Measurements from ENCODE around the gene ATP6V1G2. TPM values are rescaled to one million over a fixed set of nuclear protein-coding genes. Genes with fewer than 3 reads are reported as not detected.

ATP6V1G2 gene
- total RNA-seq, 4 donors from 2014 or later = 0.82 to 0.95 TPM; not detected in 2

DNA sequence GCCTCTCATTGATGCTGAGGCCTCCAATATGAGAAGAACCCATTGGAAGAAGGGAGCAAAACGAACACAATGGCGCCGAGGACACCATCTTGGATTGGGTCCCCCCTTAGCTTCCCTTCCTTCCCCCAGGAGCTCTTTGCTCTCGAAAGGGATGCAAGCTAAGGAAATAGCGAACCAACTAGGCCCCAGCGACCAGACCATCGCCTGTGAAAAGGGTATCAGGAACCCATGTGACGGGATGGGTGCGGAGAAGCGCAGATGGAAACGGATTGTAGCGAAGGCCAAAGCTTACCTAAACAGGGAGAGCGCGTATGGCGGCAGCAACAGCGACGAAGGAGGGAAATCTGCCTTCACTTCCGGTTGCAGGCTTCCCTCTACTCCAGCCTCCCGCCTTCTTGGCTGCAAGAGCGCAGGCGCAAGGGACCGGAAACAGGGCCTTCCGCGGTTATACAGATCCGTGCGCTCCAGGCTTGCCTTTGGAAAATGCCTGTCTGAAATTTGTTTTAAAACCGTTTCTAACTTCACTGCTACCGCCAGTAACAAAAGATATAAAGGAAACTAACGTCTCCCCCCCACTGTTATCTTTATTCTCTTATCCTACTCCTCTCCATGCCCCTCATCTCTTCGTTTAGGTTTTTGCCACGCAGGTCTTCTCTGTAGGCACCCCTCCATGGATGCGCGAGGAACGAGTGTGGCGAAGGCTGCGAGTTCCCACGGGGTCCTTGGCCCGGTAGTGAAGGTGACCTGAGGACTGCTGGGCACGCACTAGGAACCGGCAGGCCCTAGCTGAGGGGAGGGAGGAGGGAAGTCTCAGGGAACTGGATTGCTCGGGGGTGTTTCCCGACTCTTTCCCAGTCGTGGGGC is 4.5 kb downstream of the ATP6V1G2 start, which contains the start of gene DDX39B:
Gene DDX39B, minus strand, starts transcription at position 346 of the 864 bp plus-strand sequence. CDS start 1,471 bp downstream, outside the sequence.
- H3K4me1 ChIP-seq = peaks cover 22 to 41% (median 33%) of the 10 kb centered on the region in 4 donors
- intact Hi-C loops (cut with DNase I; ENCODE audit: low total_unique reads) = no loop called here
- no peaks in the 10 kb centered on the region for H3K27me3 ChIP-seq
- peak; percentile 95 for DNase-seq
- peak within 1 kb of the TSS; percentile 59 to 79 (median 66) for H3K4me3 ChIP-seq
- WGBS, 2 donors (ENCODE audit: low coverage in 1 of 2) = 0 to 1% methylated on average over 2 to 43 of the region's 43 CpGs
- H3K9me3 ChIP-seq = no peaks in the 10 kb centered on the region
- peaks cover 0 to 29% (median 15%) of the 10 kb centered on the region in 4 donors for H3K36me3 ChIP-seq
- TF ChIP-seq POLR2AphosphoS5 (IDR thresholded peaks at IDR 0.05) (peak; percentile 86 to 94 (median 89)), POLR2A (IDR thresholded peaks at IDR 0.05) (peak; percentile 85), EP300 (IDR thresholded peaks at IDR 0.05; ENCODE audit: low read depth) (no peak)
- peak within 1 kb of the TSS; percentile 93 to 97 (median 94) for H3K27ac ChIP-seq
- in situ Hi-C loops (cut with MboI; ENCODE audit: low pct_ligation_motif_present in 1 of 4, low pct_unique_long_range_greater_than_20kb in 1 of 4, low sequenced_read_pairs in 3 of 4) = loop anchor here in 2 of 4 donors (10.0 kb wide), 2 partner anchors 47 to 53 kb away; partner anchors contain the start of genes MICB (in 1 of the 2) and NCR3 (in 1 of the 2)

DNA sequence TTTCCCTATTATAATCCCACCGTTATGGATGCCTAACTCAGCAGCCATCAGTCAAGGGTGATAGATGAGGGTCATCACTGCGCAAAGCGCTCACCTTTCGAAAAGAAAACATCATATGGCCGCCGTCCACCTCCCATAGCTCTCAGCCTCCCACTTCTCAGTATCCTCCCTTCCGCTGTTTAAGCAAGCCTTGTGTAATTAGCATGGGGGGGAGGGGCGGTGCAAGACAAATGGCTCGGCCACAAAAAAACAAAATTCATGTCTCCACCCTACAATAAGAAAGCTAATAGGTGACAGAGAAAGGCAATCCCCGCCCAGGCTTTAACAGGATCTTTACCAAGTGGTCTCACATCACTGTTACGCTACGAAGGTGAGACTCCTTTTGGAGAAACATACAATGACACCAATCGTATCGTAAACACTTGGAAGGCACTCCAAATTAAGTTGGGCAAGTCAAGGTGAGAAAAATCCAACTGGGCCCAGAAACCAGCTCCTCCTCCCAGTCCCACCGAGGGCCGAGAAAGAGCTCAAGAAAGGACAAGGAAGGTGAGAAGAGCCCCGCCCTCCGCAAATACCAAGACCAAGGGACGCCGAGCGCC is 5.2 kb downstream of the ATP6V1G2 start:
- TF ChIP-seq EP300 (IDR thresholded peaks at IDR 0.05; ENCODE audit: low read depth) (no peak), POLR2AphosphoS5 (IDR thresholded peaks at IDR 0.05) (no peak), POLR2A (IDR thresholded peaks at IDR 0.05) (no peak)
- TF ChIP-seq, protein P1, sequence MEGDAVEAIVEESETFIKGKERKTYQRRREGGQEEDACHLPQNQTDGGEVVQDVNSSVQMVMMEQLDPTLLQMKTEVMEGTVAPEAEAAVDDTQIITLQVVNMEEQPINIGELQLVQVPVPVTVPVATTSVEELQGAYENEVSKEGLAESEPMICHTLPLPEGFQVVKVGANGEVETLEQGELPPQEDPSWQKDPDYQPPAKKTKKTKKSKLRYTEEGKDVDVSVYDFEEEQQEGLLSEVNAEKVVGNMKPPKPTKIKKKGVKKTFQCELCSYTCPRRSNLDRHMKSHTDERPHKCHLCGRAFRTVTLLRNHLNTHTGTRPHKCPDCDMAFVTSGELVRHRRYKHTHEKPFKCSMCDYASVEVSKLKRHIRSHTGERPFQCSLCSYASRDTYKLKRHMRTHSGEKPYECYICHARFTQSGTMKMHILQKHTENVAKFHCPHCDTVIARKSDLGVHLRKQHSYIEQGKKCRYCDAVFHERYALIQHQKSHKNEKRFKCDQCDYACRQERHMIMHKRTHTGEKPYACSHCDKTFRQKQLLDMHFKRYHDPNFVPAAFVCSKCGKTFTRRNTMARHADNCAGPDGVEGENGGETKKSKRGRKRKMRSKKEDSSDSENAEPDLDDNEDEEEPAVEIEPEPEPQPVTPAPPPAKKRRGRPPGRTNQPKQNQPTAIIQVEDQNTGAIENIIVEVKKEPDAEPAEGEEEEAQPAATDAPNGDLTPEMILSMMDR (IDR thresholded peaks at IDR 0.05) = no peak
- intact Hi-C loops (cut with DNase I; ENCODE audit: low total_unique reads) = no loop called here
- peaks cover 19 to 38% (median 32%) of the 10 kb centered on the region in 4 donors for H3K4me1 ChIP-seq
- whole genome bisulfite sequencing, 2 donors (ENCODE audit: low coverage in 1 of 2) = 0 to 1% methylated on average over 1 to 21 of the region's 21 CpGs
- no peaks in the 10 kb centered on the region for H3K27me3 ChIP-seq
- H3K36me3 ChIP-seq = peaks cover 0 to 36% (median 19%) of the 10 kb centered on the region in 4 donors
- peak; percentile 55 for DNase-seq
- peak overlapping the region; percentile 42 to 79 (median 66) for H3K4me3 ChIP-seq
- H3K9me3 ChIP-seq = no peaks in the 10 kb centered on the region
- H3K27ac ChIP-seq = peak overlapping the region; percentile 93 to 97 (median 94)
- in situ Hi-C loops (cut with MboI; ENCODE audit: low pct_ligation_motif_present in 1 of 4, low pct_unique_long_range_greater_than_20kb in 1 of 4, low sequenced_read_pairs in 3 of 4) = loop anchor here in 2 of 4 donors (10.0 kb wide), 2 partner anchors 46 to 54 kb away; partner anchors contain the start of genes MICB (in 1 of the 2) and NCR3 (in 1 of the 2)

DNA sequence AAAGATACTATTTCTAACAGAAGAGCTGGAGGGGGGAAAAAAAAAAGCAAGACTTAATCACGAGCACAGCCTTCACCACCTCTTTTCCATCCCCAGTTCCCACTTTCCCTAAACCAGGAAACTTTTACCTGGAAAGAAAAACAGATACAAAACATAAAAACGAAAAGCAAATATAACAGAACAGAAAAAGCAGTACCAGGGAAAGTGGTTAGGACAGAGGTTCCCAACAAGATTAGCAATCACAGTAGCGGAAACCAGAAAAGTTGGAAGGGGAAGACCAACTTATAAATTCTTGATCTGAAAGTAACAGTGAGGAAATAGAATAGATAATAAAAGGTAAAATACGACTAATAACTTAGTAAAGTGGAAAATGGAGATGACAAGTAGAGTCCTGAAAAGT is 5.8 kb downstream of the ATP6V1G2 start:
- peaks cover 0 to 41% (median 22%) of the 10 kb centered on the region in 4 donors for H3K36me3 ChIP-seq
- no peak for TF ChIP-seq POLR2AphosphoS5 (IDR thresholded peaks at IDR 0.05)
- TF ChIP-seq EP300 (IDR thresholded peaks at IDR 0.05; ENCODE audit: low read depth) = no peak
- TF ChIP-seq, protein P1 (IDR thresholded peaks at IDR 0.05) = no peak
- no peak for TF ChIP-seq POLR2A (IDR thresholded peaks at IDR 0.05)

DNA sequence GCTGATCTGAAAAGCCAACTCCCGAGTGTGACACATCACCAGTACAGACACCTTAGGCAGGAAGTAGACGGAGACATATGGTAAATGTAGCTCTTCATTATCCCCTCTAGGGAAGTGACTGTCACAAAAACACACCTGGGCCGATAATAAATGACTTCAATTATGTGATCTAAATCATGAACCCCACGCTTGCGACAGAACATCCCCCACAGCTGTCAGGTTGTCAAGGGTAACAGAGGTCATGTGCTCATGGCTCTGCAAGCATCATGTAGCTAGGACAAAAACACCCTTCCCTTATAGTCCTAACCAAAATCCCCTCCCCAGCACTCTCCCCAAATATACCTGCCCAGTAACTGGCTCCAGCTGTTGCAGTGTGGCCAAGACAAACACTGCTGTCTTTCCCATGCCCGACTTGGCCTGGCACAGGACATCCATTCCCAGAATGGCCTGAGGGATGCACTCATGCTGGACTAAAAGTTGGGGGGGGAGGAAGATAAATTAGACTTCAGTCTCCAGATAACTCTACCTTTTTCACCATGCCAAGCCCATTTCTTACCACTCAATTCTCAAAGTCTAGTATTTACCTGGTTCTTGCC is 7.5 kb downstream of the ATP6V1G2 start:
- TF ChIP-seq POLR2AphosphoS5 (IDR thresholded peaks at IDR 0.05) (no peak), POLR2A (IDR thresholded peaks at IDR 0.05) (no peak), EP300 (IDR thresholded peaks at IDR 0.05; ENCODE audit: low read depth) (no peak)
- TF ChIP-seq, protein P1 (IDR thresholded peaks at IDR 0.05) = no peak
- 42% methylated on average over 6 of the region's 6 CpGs; no CpG with 5 or more reads in 1 of the 2 donors for WGBS, 2 donors (ENCODE audit: low coverage in 1 of 2)
- intact Hi-C loops (cut with DNase I; ENCODE audit: low total_unique reads) = no loop called here
- Histone ChIP-seq H3K27me3 (no peaks in the 10 kb centered on the region), H3K36me3 (peaks cover 0 to 59% (median 30%) of the 10 kb centered on the region in 4 donors), H3K27ac (no peak overlapping the region), H3K9me3 (no peaks in the 10 kb centered on the region), H3K4me3 (peak overlapping the region in 1 of 4 donors; percentile 71), H3K4me1 (peaks cover 19 to 38% (median 32%) of the 10 kb centered on the region in 4 donors)
- in situ Hi-C loops (cut with MboI; ENCODE audit: low pct_ligation_motif_present in 1 of 4, low pct_unique_long_range_greater_than_20kb in 1 of 4, low sequenced_read_pairs in 3 of 4) = no loop called here
- no peak for DNase-seq

More for the DNA sequence above, 5.8 kb downstream of the ATP6V1G2 start:
- in situ Hi-C loops (cut with MboI; ENCODE audit: low pct_ligation_motif_present in 1 of 4, low pct_unique_long_range_greater_than_20kb in 1 of 4, low sequenced_read_pairs in 3 of 4) (loop anchor here in 2 of 4 donors (10.0 kb wide), 2 partner anchors 46 to 54 kb away; partner anchors contain the start of genes MICB (in 1 of the 2) and NCR3 (in 1 of the 2)), intact Hi-C loops (cut with DNase I; ENCODE audit: low total_unique reads) (no loop called here)
- H3K27ac ChIP-seq = peak overlapping the region; percentile 93 to 97 (median 94)
- DNase-seq = no peak
- peak overlapping the region; percentile 42 to 79 (median 66) for H3K4me3 ChIP-seq
- 8 to 9% methylated on average over 4 of the region's 4 CpGs for WGBS, 2 donors (ENCODE audit: low coverage in 1 of 2)
- H3K27me3 ChIP-seq = no peaks in the 10 kb centered on the region
- H3K9me3 ChIP-seq = no peaks in the 10 kb centered on the region
- peaks cover 19 to 38% (median 32%) of the 10 kb centered on the region in 4 donors for H3K4me1 ChIP-seq
